SK-N-SH treated with all-trans-retinoic acid at 6 μM for 48 hours (cell line): ENCODE measurements around the gene FOXL3.

Experiments used
- ATAC-seq: fragments of 200-7000 bp; cut with Tn5 transposase; 3 replicates; pipeline ENCODE4 v1.9.1; 2020; ENCODE audit warnings: mild to moderate bottlenecking, moderate library complexity
- ARNTL ChIP-seq: fragments of 450-650 bp; formaldehyde crosslinking; IDR thresholded peaks from 2 replicates; pipeline ENCODE4 v1.5.0; 2020; ENCODE audit warnings: low read depth, mild to moderate bottlenecking, moderate library complexity, borderline replicate concordance
- BACH2 ChIP-seq: fragments of 250-450 bp; sonication (Bioruptor Pico); IDR thresholded peaks from 2 replicates; pipeline ENCODE4 v1.9.0; 2021; ENCODE audit warnings: mild to moderate bottlenecking, borderline replicate concordance
- ESRRG ChIP-seq: fragments of 250-450 bp; sonication (Bioruptor Pico); IDR thresholded peaks from 2 replicates; pipeline ENCODE4 v1.6.1; 2021; ENCODE audit warnings: mild to moderate bottlenecking
- GLIS3 ChIP-seq: fragments of 250-450 bp; sonication (Bioruptor Pico); IDR thresholded peaks from 2 replicates; pipeline ENCODE4 v1.5.0; 2020; ENCODE audit warnings: mild to moderate bottlenecking, moderate library complexity
- ISL1 ChIP-seq: fragments of 250-450 bp; sonication (Bioruptor Pico); IDR thresholded peaks from 2 replicates; pipeline ENCODE4 v2.1.2; 2022; ENCODE audit warnings: mild to moderate bottlenecking, moderate library complexity
- OSR1 ChIP-seq: fragments of 250-450 bp; sonication (Bioruptor Pico); IDR thresholded peaks from 2 replicates; pipeline ENCODE4 v1.8.0; 2022; ENCODE audit warnings: moderate library complexity, mild to moderate bottlenecking, inconsistent platforms
- RARB ChIP-seq: fragments of 250-450 bp; sonication (Bioruptor Pico); IDR thresholded peaks from 2 replicates; pipeline ENCODE4 v1.8.0; 2021; ENCODE audit warnings: mild to moderate bottlenecking, moderate library complexity
- TOX ChIP-seq: fragments of 250-450 bp; sonication (Bioruptor Pico); IDR thresholded peaks from 2 replicates; pipeline ENCODE4 v1.8.0; 2021; ENCODE audit warnings: mild to moderate bottlenecking, moderate library complexity, borderline replicate concordance
- ZFP3 ChIP-seq: fragments of 250-450 bp; sonication (Bioruptor Pico); IDR thresholded peaks from 2 replicates; pipeline ENCODE4 v1.5.0; 2020; ENCODE audit warnings: mild to moderate bottlenecking, moderate library complexity
- ZNF565 ChIP-seq: fragments of 450-650 bp; formaldehyde crosslinking; conservative IDR thresholded peaks from 2 replicates; pipeline ENCODE4 v1.5.0; 2020; ENCODE audit warnings: low read depth, mild to moderate bottlenecking, moderate library complexity
- ZNF8 ChIP-seq: fragments of 450-650 bp; formaldehyde crosslinking; IDR thresholded peaks from 2 replicates; pipeline ENCODE4 v1.5.0; 2020; ENCODE audit warnings: mild to moderate bottlenecking, moderate library complexity
- TF ChIP-seq, protein P1 (sequence below): fragments of 250-450 bp; sonication (Bioruptor Pico); IDR thresholded peaks from 2 replicates; pipeline ENCODE4 v1.8.0; 2020; ENCODE audit warnings: mild to moderate bottlenecking, moderate library complexity, borderline replicate concordance
- TF ChIP-seq, protein P2 (sequence below): fragments of 250-450 bp; sonication (Bioruptor Pico); IDR thresholded peaks from 2 replicates; pipeline ENCODE4 v1.8.0; 2021; ENCODE audit warnings: low read depth, mild to moderate bottlenecking, moderate library complexity, borderline replicate concordance
- TF ChIP-seq, protein P3 (sequence below): fragments of 250-450 bp; sonication (Bioruptor Pico); IDR thresholded peaks from 2 replicates; pipeline ENCODE4 v1.5.1; 2020; ENCODE audit warnings: low read depth, mild to moderate bottlenecking, moderate library complexity
- TF ChIP-seq, protein P4 (sequence below): fragments of 250-450 bp; sonication (Bioruptor Pico); IDR thresholded peaks from 2 replicates; pipeline ENCODE4 v1.5.0; 2020; ENCODE audit warnings: mild to moderate bottlenecking, moderate library complexity
- TF ChIP-seq, protein P5 (sequence below): fragments of 250-450 bp; sonication (Bioruptor Pico); IDR thresholded peaks from 2 replicates; pipeline ENCODE4 v1.5.1; 2021; ENCODE audit warnings: mild to moderate bottlenecking, moderate library complexity

FOXL3 gene

DNA sequence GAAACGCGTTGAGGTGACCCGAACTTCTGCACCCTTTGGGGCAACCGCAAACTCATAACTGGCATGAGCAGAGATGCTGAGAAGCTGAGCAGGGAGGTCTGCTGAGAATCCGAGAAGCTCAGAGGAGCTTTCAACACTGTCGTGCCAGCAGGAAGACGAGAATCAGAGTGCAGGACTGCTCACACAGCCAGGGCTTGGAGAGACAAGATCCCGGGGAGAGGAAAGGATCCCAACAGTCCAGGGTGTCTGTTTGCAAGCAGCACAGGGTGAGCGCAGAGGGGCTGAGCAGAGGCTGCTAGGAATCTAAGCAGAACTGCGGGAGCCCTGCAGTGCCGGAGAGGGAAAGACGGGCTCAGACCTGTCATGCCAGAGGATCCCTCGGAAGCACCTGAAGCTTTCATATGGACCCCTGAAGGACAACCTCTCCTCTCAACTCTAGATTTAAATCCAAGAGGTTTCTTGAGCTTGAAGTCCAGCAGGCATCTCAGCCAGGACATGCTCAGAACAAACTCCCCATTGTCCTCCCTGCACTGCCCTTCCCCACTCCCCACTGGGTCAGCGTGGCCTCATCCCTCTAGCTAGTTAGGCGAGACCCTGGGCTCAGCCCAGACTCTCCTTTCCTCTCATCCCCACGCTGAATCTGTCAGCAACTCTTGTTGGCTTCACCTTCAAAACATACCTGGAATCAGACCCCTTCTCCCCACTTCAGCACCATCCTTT is 40.7 kb downstream of the FOXL3 start (continued):
- TF ChIP-seq ZNF8 (CRISPR knock-in tag) (no peak), ZFP3 (CRISPR knock-in tag) (no peak)
- TF ChIP-seq, protein P1, sequence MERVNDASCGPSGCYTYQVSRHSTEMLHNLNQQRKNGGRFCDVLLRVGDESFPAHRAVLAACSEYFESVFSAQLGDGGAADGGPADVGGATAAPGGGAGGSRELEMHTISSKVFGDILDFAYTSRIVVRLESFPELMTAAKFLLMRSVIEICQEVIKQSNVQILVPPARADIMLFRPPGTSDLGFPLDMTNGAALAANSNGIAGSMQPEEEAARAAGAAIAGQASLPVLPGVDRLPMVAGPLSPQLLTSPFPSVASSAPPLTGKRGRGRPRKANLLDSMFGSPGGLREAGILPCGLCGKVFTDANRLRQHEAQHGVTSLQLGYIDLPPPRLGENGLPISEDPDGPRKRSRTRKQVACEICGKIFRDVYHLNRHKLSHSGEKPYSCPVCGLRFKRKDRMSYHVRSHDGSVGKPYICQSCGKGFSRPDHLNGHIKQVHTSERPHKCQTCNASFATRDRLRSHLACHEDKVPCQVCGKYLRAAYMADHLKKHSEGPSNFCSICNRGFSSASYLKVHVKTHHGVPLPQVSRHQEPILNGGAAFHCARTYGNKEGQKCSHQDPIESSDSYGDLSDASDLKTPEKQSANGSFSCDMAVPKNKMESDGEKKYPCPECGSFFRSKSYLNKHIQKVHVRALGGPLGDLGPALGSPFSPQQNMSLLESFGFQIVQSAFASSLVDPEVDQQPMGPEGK (CRISPR knock-in tag) = no peak

DNA sequence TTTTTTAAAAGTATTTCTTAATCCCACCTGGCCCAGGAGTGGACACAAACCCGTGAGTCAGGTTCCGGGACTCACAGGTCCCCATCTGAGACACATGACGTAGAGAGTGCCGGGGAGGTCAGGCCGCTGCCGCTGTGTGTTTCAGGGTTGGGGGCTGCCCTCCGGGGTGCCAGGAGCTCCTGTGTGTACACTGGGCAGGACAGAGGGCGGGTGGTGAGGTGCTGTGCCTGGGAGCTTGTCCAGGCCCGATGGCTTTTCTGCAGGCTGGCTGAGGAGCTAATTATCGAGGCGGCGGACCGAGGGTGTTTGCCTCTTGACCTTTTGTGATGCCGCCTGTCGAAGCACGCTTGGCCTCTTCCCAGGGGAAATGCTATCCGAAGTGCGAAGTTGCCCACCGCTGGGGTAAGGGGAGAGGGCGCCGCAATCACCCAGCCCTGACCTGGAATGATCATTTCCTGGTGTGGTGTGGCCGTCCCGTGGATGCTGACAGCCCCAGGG is 42.1 kb downstream of the FOXL3 start:
- TF ChIP-seq ZNF565 (CRISPR knock-in tag) (no peak), GLIS3 (CRISPR knock-in tag) (no peak)
- ATAC-seq = no peak

DNA sequence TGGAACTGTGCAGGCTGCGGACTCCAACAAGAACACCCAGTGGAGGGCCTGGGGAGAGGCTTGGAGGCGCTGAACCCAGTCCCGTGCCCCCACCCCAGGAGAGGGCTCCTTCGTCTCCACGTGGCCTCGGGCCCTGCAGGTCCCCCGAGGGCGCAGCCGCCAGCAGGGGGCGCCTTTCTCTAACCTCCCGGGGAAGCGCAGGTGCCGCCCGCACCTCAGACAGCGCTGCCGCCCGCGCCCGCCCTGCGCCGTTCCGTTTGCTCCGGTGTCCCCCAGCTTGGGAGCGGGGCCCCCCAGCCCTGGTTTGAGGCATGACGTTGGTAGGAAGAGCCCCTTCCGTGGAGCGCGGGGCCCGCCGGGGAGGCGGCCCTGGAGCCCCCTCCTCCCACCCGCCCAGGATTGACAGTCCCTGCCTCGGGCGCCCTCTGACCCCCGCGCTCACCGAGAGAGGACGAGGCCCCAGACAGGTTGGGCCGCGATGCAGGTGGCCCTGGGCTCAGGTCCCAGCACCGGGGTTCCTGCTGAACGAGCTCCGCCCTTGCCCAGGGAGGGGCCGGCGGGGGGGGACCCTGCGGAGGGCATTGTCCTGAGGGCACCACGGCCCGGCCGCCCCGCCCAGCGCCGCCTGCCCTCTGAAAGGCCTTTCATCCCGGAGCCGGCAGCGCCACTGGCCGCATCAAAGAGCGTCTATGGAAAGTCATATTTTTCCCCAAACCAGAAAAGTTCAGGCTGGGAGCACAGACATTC is 42.8 kb downstream of the FOXL3 start:
- TF ChIP-seq, protein P2, sequence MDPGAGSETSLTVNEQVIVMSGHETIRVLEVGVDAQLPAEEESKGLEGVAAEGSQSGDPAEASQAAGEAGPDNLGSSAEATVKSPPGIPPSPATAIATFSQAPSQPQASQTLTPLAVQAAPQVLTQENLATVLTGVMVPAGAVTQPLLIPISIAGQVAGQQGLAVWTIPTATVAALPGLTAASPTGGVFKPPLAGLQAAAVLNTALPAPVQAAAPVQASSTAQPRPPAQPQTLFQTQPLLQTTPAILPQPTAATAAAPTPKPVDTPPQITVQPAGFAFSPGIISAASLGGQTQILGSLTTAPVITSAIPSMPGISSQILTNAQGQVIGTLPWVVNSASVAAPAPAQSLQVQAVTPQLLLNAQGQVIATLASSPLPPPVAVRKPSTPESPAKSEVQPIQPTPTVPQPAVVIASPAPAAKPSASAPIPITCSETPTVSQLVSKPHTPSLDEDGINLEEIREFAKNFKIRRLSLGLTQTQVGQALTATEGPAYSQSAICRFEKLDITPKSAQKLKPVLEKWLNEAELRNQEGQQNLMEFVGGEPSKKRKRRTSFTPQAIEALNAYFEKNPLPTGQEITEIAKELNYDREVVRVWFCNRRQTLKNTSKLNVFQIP (CRISPR knock-in tag) = no peak
- TF ChIP-seq, protein P3, sequence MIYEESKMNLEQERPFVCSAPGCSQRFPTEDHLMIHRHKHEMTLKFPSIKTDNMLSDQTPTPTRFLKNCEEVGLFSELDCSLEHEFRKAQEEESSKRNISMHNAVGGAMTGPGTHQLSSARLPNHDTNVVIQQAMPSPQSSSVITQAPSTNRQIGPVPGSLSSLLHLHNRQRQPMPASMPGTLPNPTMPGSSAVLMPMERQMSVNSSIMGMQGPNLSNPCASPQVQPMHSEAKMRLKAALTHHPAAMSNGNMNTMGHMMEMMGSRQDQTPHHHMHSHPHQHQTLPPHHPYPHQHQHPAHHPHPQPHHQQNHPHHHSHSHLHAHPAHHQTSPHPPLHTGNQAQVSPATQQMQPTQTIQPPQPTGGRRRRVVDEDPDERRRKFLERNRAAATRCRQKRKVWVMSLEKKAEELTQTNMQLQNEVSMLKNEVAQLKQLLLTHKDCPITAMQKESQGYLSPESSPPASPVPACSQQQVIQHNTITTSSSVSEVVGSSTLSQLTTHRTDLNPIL = no peak
- TF ChIP-seq OSR1 (CRISPR knock-in tag) = no peak
- TF ChIP-seq, protein P1 (CRISPR knock-in tag) = peak; percentile 56; the same call in 1 of the 2 replicates
- TF ChIP-seq, protein P4, sequence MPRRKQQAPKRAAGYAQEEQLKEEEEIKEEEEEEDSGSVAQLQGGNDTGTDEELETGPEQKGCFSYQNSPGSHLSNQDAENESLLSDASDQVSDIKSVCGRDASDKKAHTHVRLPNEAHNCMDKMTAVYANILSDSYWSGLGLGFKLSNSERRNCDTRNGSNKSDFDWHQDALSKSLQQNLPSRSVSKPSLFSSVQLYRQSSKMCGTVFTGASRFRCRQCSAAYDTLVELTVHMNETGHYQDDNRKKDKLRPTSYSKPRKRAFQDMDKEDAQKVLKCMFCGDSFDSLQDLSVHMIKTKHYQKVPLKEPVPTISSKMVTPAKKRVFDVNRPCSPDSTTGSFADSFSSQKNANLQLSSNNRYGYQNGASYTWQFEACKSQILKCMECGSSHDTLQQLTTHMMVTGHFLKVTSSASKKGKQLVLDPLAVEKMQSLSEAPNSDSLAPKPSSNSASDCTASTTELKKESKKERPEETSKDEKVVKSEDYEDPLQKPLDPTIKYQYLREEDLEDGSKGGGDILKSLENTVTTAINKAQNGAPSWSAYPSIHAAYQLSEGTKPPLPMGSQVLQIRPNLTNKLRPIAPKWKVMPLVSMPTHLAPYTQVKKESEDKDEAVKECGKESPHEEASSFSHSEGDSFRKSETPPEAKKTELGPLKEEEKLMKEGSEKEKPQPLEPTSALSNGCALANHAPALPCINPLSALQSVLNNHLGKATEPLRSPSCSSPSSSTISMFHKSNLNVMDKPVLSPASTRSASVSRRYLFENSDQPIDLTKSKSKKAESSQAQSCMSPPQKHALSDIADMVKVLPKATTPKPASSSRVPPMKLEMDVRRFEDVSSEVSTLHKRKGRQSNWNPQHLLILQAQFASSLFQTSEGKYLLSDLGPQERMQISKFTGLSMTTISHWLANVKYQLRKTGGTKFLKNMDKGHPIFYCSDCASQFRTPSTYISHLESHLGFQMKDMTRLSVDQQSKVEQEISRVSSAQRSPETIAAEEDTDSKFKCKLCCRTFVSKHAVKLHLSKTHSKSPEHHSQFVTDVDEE (CRISPR knock-in tag) = no peak
- TF ChIP-seq BACH2 = no peak
- TF ChIP-seq, all 23 proteins: peak for 1
- ATAC-seq = peak; percentile 99

DNA sequence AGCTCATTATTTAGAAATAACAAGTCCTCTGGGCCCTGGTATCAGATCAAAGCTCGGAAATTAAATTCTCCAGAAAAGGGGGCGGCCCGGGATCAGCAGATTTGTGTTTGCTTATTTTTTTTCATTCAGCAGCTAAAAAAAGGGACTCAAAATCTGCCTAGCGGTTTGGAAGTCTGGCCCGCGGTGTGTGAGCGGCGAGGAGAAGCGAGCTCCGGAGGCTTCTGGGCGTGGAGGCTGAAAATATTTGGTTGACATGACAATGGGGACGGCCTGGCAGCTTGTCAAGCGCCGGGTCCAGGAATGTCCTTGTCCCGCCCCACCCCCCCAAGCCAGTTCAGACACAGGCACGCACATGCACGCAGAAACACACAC is 43.4 kb downstream of the FOXL3 start:
- ATAC-seq = no peak
- no peak for TF ChIP-seq ISL1 (CRISPR knock-in tag)
- no peak for TF ChIP-seq OSR1 (CRISPR knock-in tag)
- no peak for TF ChIP-seq ARNTL (CRISPR knock-in tag)
- no peak for TF ChIP-seq RARB (CRISPR knock-in tag)
- TF ChIP-seq, protein P5, sequence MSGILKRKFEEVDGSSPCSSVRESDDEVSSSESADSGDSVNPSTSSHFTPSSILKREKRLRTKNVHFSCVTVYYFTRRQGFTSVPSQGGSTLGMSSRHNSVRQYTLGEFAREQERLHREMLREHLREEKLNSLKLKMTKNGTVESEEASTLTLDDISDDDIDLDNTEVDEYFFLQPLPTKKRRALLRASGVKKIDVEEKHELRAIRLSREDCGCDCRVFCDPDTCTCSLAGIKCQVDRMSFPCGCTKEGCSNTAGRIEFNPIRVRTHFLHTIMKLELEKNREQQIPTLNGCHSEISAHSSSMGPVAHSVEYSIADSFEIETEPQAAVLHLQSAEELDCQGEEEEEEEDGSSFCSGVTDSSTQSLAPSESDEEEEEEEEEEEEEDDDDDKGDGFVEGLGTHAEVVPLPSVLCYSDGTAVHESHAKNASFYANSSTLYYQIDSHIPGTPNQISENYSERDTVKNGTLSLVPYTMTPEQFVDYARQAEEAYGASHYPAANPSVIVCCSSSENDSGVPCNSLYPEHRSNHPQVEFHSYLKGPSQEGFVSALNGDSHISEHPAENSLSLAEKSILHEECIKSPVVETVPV (CRISPR knock-in tag) = no peak
- no peak for TF ChIP-seq ESRRG (CRISPR knock-in tag)
- TF ChIP-seq TOX (CRISPR knock-in tag) = no peak
- TF ChIP-seq ZNF8 (CRISPR knock-in tag) = no peak
- TF ChIP-seq, protein P1 (CRISPR knock-in tag) = no peak
